Smooth muscle cell (in vitro differentiated cells): ENCODE results near the gene MLEC. TPM values are rescaled to one million over a fixed set of nuclear protein-coding genes. Genes with fewer than 3 reads are reported as not detected.

Source experiments
- DNase-seq: peaks from one replicate; lab custom pipeline; 2025; ENCODE audit not compliant: unreplicated experiment; lab: John Stamatoyannopoulos, UW
- H2AFZ ChIP-seq: fragments of 200-600 bp; sonication (generic); 2 replicates; pipeline ENCODE4 v1.6.0; 2016; ENCODE audit warnings: antibody characterized with exemption, low read depth, mild to moderate bottlenecking
- H3F3A ChIP-seq: fragments of 200-600 bp; sonication (generic); 2 replicates; pipeline ENCODE4 v1.6.0; 2017; ENCODE audit warnings: antibody characterized with exemption, low read depth
- H3K27ac ChIP-seq: fragments of 200-600 bp; sonication (generic); 2 replicates; pipeline ENCODE4 v1.5.1; 2016; ENCODE audit warnings: low read depth, mild to moderate bottlenecking
- H3K27me3 ChIP-seq: fragments of 200-600 bp; sonication (generic); 2 replicates; pipeline ENCODE4 v1.6.1; 2016; ENCODE audit warnings: low read depth, mild to moderate bottlenecking
- H3K36me3 ChIP-seq: fragments of 200-600 bp; sonication (generic); 2 replicates; pipeline ENCODE4 v1.5.1; 2016; ENCODE audit warnings: low read depth
- H3K4me1 ChIP-seq: fragments of 200-600 bp; sonication (generic); 2 replicates; pipeline ENCODE4 v1.5.1; 2016; ENCODE audit warnings: low read depth
- H3K4me2 ChIP-seq: fragments of 200-600 bp; sonication (generic); 2 replicates; pipeline ENCODE4 v1.6.0; 2016; ENCODE audit warnings: mild to moderate bottlenecking
- H3K4me3 ChIP-seq: fragments of 200-600 bp; sonication (generic); 2 replicates; pipeline ENCODE4 v1.5.1; 2016; ENCODE audit warnings: mild to moderate bottlenecking
- H3K79me2 ChIP-seq: fragments of 200-600 bp; sonication (generic); 2 replicates; pipeline ENCODE4 v1.6.0; 2016; ENCODE audit warnings: low read depth, mild to moderate bottlenecking
- H3K9ac ChIP-seq: fragments of 200-600 bp; sonication (generic); 2 replicates; pipeline ENCODE4 v1.6.0; 2016; ENCODE audit warnings: low read depth
- H3K9me3 ChIP-seq: fragments of 200-600 bp; sonication (generic); replicated peaks from 2 replicates; pipeline ENCODE4 v1.5.1; 2016; ENCODE audit warnings: low read depth
- H4K20me1 ChIP-seq: fragments of 200-600 bp; sonication (generic); 2 replicates; pipeline ENCODE4 v1.6.0; 2016; ENCODE audit warnings: low read depth
- CTCF ChIP-seq: fragments of 200-600 bp; sonication (generic); IDR thresholded peaks from 2 replicates; pipeline ENCODE4 v1.5.1; 2017; ENCODE audit warnings: borderline replicate concordance, mild to moderate bottlenecking, antibody characterized with exemption; ENCODE audit not compliant: insufficient read depth, poor library complexity, severe bottlenecking
- WGBS: methylation state at CpG from one replicate; pipeline ENCODE4 v1.1.7; 2016; ENCODE audit warnings: low lambda C conversion rate; 5-methylcytosine and 5-hydroxymethylcytosine counted together
- polyA plus RNA-seq: library from polyadenylated mRNA; unstranded; fragments of >200 nt; fragmentation: Nextera tagmentation; extraction: Ambion mirVana; gene quantifications from 2 replicates; pipeline ENCODE4 v1.2.1, GENCODE V29; 2016
- total RNA-seq: library from RNA; depleted of rRNA; stranded (reverse); fragments of >200 nt; gene quantifications from 2 replicates; pipeline ENCODE4 v1.2.3, GENCODE V29; 2014

The MLEC gene
- total and polyA plus RNA-seq, 2 experiments from 2014 or later: 70.7 to 230 TPM

- Histone ChIP-seq H3K4me1 (peaks cover 16% of the 10 kb centered on the region), H3K4me2 (no peak overlapping the region), H3K36me3 (peaks cover 4% of the 10 kb centered on the region), H3K27ac (no peak overlapping the region), H2AFZ (no peak overlapping the region), H4K20me1 (peaks cover 36% of the 10 kb centered on the region), H3F3A (peaks cover 14% of the 10 kb centered on the region), H3K4me3 (no peak overlapping the region), H3K9me3 (no peaks in the 10 kb centered on the region), H3K9ac (no peak overlapping the region), H3K27me3 (no peaks in the 10 kb centered on the region), H3K79me2 (peaks cover 32% of the 10 kb centered on the region)
- 37% methylated on average over 4 of the region's 4 CpGs for WGBS
- DNase-seq: peak; percentile 4
- peak; percentile 82 for TF ChIP-seq CTCF
Observed at GRCh38 chr12:120713861-120714482, 27.0 kb downstream of the MLEC start.

- peaks cover 38% of the 10 kb centered on the region for H4K20me1 ChIP-seq
- TF ChIP-seq CTCF: no peak
- no peak for DNase-seq
- 94% methylated on average over 9 of the region's 9 CpGs for WGBS
- H3K79me2 ChIP-seq: peaks cover 8% of the 10 kb centered on the region
- no peak overlapping the region for H3K4me2 ChIP-seq
- H3K4me1 ChIP-seq: no peaks in the 10 kb centered on the region
- no peak overlapping the region for H3K9ac ChIP-seq
- no peaks in the 10 kb centered on the region for H3K27me3 ChIP-seq
- no peak overlapping the region for H2AFZ ChIP-seq
- no peak overlapping the region for H3K4me3 ChIP-seq
- no peaks in the 10 kb centered on the region for H3F3A ChIP-seq
- no peaks in the 10 kb centered on the region for H3K9me3 ChIP-seq
- H3K36me3 ChIP-seq: peaks cover 4% of the 10 kb centered on the region
- no peak overlapping the region for H3K27ac ChIP-seq
Observed at GRCh38 chr12:120718055-120718454, 31.1 kb downstream of the MLEC start.

- WGBS: 82% methylated on average over 2 of the region's 2 CpGs
- no peak overlapping the region for H3K4me2 ChIP-seq
- no peaks in the 10 kb centered on the region for H3F3A ChIP-seq
- no peak overlapping the region for H2AFZ ChIP-seq
- H4K20me1 ChIP-seq: peaks cover 37% of the 10 kb centered on the region
- peaks cover 6% of the 10 kb centered on the region for H3K36me3 ChIP-seq
- no peak overlapping the region for H3K4me3 ChIP-seq
- H3K27me3 ChIP-seq: no peaks in the 10 kb centered on the region
- H3K9ac ChIP-seq: no peak overlapping the region
- H3K4me1 ChIP-seq: no peaks in the 10 kb centered on the region
- no peak for DNase-seq
- peaks cover 8% of the 10 kb centered on the region for H3K79me2 ChIP-seq
- TF ChIP-seq CTCF: no peak
- H3K27ac ChIP-seq: no peak overlapping the region
- no peaks in the 10 kb centered on the region for H3K9me3 ChIP-seq
Observed at GRCh38 chr12:120719072-120719471, 32.1 kb downstream of the MLEC start.
